Measurements from ENCODE around the gene CKAP2L. TPM values are rescaled to one million over a fixed set of nuclear protein-coding genes. Genes with fewer than 3 reads are reported as not detected.

CKAP2L gene
- total and polyA plus RNA-seq, 9 of the 15 experiments (the other 6 are each of a cell fraction or from before 2014, with no cell fraction given): 10.4 to 21.9 (median 14.2) TPM

DNA sequence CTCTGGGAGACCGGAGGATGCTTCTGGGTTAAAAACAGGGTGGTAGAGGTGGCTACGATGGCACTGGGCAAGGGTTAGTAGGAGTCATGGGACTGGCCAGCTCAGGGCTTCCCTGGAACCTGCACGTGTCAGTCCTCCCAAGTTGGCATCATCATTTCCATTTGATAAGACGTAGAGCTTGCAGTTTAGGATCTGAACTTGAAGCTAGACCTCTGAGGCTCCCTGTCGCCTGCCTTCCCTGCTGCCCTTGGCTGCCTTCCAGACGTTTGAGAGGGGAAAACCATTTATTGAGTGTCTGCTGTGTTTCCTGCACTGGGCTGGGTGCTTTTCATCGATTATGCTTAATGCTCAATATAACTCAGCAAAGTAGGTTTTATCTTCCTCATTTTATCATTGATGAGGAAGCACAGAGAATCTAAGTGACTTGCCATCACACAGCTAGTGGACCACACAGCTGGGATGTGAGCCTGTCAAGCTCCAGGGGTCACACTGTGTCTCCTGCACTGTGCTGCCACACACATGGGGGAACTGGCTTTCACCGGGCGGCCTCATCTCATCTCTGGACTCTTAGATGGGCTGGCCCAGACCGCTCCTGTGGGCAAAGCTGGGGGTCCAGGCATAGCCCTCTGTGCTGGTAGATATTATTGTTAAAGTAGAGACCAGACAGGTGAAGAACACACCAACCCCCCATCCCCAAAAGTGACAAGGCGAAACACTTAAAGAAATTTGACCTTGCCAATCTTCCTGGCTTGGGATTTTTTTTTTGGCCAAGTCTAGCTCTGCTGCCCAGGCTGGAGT is 35.8 kb downstream of the CKAP2L start:
- POLR2A ChIA-PET: interaction anchor here (0.7 to 4.6 kb wide), 7 partner anchors 8 to 145 kb away, joined by 3 to 35 read pairs (median 4); partner anchors contain the start of gene SLC20A1
- peak overlapping the region; percentile 87; the same call in 1 of the 2 replicates for H2AFZ ChIP-seq (ENCODE audit: low read depth, low read length)
- H3K9me3 ChIP-seq (replicated peaks; ENCODE audit: control insufficient read depth, insufficient read depth, low read depth, low read length): no peaks in the 10 kb centered on the region
- no peaks in the 10 kb centered on the region for H3K27me3 ChIP-seq (ENCODE audit: control insufficient read depth in 2 of 2, insufficient read depth in 2 of 2, low read length in 2 of 2)
- no peaks in the 10 kb centered on the region for H4K20me1 ChIP-seq (replicated peaks; ENCODE audit: control insufficient read depth, insufficient read depth, low read length)
- CTCF ChIA-PET (ENCODE audit: low intra/inter-chr PET ratio): interaction anchor here (0.8 to 5.2 kb wide), 2 partner anchors 101 to 130 kb away, joined by 3 to 67 read pairs; no protein-coding TSS in a partner anchor
- DNase-seq (ENCODE audit: extremely low read depth in 1 of 4, low spot score in 3 of 4) (peak in 1 of 4 experiments; percentile 55), FAIRE-seq (no peak), ATAC-seq (no peak)
- in situ Hi-C loops (cut with MboI) (loop anchor here (5.0 kb wide), 2 partner anchors 101 to 126 kb away; no protein-coding TSS in a partner anchor), intact Hi-C loops (cut with micrococcal nuclease) (loop anchor here (5.0 to 10.0 kb wide), 2 partner anchors 214 to 244 kb away; partner anchors contain the start of gene TTL)
- peak overlapping the region; percentile 78 for H3K4me2 ChIP-seq (ENCODE audit: insufficient read depth, low read length)
- no peaks in the 10 kb centered on the region for H3K79me2 ChIP-seq (ENCODE audit: control insufficient read depth, insufficient read depth, low read length)
- H3K27ac ChIP-seq (ENCODE audit: extremely low read depth, low read depth, low read length): peak overlapping the region; percentile 47; the same call in 1 of the 3 replicates
- WGBS (ENCODE audit: insufficient coverage, low coverage, missing lambda C conversion rate): 35% methylated on average over 11 of the region's 11 CpGs
- BruUV-seq (replicated peaks): no TSS peak
- peaks cover 27 to 54% of the 10 kb centered on the region in 2 experiments for H3K4me1 ChIP-seq (replicated peaks in 1 of 2; ENCODE audit: control insufficient read depth in 2 of 2, insufficient read depth in 2 of 2, low read length in 2 of 2)
- no peaks in the 10 kb centered on the region for H3K36me3 ChIP-seq (ENCODE audit: control insufficient read depth, insufficient read depth, low read length)
- H3K9ac ChIP-seq (ENCODE audit: insufficient read depth in 1 of 2, low read depth in 2 of 2, low read length in 2 of 2): peak overlapping the region in 1 of 2 experiments; percentile 58; a peak in 1 of 4 replicates
- TF ChIP-seq GTF2A2 (tag; IDR thresholded peaks at IDR 0.05): no peak
- TF ChIP-seq, protein P1, sequence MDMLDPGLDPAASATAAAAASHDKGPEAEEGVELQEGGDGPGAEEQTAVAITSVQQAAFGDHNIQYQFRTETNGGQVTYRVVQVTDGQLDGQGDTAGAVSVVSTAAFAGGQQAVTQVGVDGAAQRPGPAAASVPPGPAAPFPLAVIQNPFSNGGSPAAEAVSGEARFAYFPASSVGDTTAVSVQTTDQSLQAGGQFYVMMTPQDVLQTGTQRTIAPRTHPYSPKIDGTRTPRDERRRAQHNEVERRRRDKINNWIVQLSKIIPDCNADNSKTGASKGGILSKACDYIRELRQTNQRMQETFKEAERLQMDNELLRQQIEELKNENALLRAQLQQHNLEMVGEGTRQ (CRISPR knock-in tag; IDR thresholded peaks at IDR 0.05): no peak
- TF ChIP-seq FOSL1 (tag; conservative IDR thresholded peaks at IDR 0.05): 0 out of 2 replicates have a peak, but pooled peaks have one; percentile 25
- peak; percentile 68 for TF ChIP-seq NFIC (IDR thresholded peaks at IDR 0.05)
- no peak for TF ChIP-seq FOXJ3 (CRISPR knock-in tag; IDR thresholded peaks at IDR 0.05)
- TF ChIP-seq TEAD2 (tag; IDR thresholded peaks at IDR 0.05): no peak
- 0 out of 2 replicates have a peak, but pooled peaks have one; percentile 3 for TF ChIP-seq HDAC2 (IDR thresholded peaks at IDR 0.05)
- no peak for TF ChIP-seq HCFC1 (IDR thresholded peaks at IDR 0.05; ENCODE audit: low read depth, low read length)
- no peak for TF ChIP-seq ZNF764 (CRISPR knock-in tag; IDR thresholded peaks at IDR 0.05; ENCODE audit: low read depth)
- no peaks in the 10 kb centered on the region for H3K9me1 ChIP-seq (ENCODE audit: control insufficient read depth, insufficient read depth, low read length)
- no peak overlapping the region for H3K4me3 ChIP-seq
